ACHN (cell line): ENCODE results near the gene P2RY14.
"Not testable (repeated sequence)": the region's sequence is repeated elsewhere in the genome, so short reads cannot be mapped to it uniquely, and the experiment has no call there.

Source experiments
- DNase-seq: peaks from one replicate; pipeline ENCODE4 v3.0.0-alpha.2; 2015
- in situ Hi-C: cut with HindIII; loops from 2 replicates; pipeline ENCODE4 v1.10.0; 2017; ENCODE audit warnings: low sequenced_read_pairs, low pct_ligation_motif_present, low pct_unique_long_range_greater_than_20kb

The P2RY14 gene

DNA sequence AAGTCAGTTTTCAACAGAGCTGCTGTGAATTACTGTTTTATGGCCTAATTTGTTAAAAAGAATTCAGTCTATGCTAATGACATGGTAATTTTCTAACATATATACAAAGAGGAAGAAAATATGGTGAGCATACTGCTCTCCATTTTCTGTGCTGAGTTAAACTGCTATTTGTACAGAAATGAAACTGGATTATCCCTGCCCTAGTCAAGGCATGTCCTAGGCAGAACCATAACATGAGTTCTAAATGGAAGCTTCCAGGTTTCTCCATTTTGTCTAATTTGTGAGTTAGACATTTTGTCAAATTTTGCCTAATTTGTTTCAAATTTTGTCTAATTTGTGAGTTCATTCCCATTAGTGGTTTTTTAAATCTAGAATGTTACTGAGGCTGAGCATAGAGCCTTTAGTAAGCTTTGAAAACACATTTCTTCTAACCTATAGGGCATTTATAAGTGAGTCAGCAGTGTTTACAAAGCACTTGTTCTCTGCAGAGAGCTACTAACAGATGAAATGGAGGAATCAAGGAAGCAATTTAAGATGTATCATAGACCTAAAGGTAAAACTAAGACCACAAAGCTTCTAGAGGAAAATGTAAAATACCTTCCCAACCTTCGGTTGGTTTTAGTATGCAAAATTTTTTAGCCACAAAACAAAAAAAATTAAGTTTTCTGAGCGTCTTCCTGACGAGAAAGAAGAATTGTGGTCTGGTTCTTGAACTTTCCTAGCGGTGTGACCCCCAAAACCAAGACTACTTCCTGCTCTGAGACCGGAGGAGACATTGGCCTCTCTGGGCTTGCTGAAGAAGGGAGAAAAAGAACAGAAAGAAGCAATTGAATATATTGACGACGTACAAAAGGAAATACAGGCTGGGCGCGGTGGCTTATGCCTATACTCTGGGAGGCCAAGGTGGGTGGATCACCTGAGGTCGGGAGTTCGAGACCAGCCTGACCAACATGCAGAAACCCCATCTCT is 9.8 kb downstream of the P2RY14 start:
- in situ Hi-C loops = no loop called here
- no peak for DNase-seq

- DNase-seq = no peak
- in situ Hi-C loops = no loop called here
Measured at GRCh38 chr3:151267066-151267465, 11.3 kb downstream of the P2RY14 start.

DNA sequence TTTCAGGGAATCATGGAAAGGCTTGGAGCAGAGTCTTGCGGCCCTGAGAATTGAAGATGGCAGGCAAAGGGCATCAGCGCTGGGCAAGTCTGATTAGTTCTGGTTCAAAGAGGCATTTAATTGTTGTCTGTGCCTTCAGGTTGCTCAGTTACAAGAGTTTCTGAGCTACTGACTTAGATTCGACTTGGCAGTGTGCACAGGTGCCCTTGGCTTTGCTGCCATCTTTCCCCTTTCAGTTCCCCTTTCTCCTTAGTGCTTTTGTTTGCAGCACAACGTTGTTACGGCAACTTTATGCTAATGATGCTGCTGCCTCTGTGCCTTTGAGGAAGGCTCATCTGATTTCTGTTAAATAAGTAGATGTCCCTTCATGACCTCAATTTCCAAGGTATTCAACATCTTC is 12.5 kb downstream of the P2RY14 start:
- in situ Hi-C loops = no loop called here
- DNase-seq = no peak

DNA sequence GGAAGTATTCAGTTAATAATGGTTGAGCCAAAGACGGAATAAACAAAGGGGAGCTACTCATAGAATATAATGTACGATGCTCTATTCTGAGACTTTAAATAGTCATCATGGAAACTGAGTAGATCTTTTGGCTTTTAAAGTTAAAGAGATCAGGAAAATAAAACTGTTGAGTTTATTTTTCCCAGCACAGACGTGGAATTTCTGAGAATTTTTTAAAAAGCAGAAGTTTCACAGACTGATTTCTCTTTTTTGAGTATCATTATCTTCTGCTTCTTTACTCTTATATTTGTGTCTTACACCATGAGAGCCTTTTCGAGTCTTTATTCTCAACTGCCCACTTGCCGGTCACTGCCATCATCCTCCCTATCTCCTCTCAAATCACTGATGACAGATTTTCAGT is 13.2 kb downstream of the P2RY14 start:
- DNase-seq = no peak
- in situ Hi-C loops = no loop called here

DNA sequence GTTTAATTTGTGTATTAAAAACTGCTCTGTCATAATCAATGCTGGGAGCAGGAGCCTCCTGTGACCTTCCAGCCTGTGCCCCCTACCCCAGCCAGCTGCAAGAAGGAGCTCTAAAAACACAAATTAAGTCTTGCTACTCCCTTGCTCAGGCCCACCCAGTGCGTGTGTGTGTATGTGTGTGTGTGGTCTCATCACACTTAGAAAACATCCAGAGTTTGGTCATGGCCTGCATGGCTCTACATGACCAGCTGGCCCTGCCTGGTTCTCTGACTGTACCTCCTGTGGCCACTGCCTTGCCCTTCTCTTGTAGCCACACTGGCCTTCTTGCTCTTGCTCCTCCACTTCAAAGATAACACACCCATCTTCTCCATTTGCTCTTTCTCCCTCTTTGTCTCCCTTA is 13.7 kb downstream of the P2RY14 start:
- in situ Hi-C loops = no loop called here
- no peak for DNase-seq

DNA sequence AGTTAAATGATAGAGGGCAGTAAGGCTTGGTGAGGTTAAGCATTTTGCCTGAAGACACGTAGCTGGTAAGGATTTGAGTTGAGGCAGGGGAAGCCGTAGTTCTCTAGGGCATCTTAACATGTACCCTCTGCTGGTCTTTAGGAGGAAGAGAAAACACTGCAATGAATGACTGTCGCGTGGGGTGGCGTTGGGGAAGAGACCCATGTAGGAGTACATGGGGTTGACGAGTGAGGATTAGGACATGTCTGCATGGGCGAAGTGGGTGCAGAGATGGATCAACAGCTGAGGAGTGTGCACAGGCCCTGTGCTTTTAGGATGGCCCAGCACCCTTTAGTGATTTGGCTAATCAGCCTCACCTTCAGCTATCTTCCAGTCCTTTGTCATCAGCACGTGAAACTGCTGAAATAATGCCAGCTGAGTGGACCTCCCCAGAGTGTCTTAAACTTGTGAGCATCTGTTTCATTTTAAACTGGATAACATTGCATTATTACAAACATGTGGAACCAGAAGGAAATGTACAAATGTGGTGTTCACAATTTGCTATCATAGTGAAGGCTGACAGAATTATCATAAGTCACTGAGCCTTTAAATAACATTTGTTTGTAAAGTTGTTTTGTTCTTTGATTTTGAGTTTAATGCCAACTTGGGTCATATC is 15.3 kb downstream of the P2RY14 start:
- no peak for DNase-seq
- in situ Hi-C loops = no loop called here

DNA sequence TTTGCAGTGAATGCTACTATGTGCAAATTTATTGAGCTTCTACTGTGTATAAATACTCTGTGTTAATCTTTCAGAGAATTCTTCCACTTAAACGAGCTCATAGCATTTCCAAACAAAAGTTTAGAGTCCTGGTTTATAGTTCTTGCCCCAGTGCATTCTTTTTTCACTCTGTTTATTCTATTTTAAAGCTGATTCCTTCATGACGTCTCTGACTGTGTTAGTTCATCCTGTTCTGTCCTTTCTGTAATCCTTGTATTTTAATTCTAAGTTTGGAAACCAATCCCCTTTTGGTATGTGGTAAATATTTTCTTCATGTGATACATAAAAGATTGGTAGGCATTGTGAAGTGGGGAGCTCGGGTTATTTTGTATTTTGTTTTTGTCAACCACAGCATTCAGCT is 18.7 kb downstream of the P2RY14 start:
- no peak for DNase-seq

DNA sequence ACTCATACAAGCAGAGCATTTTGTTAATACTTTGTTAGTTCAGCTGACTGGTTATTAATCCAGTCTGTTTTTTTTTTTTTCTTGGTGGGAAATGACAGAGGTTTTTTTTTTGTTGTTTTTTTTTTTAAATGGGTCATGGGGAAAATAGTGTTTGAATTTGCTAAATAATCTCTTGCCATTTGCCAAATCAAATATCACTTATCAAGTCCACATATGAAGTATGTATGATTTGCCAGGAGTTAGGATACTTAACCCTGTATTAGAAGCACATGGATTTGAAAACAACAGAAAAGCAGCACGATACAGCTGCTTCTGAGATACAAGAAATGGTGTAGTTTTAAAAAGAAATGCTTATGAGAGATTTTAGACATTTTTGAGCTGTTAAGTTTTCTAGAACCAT is 21.6 kb downstream of the P2RY14 start:
- in situ Hi-C loops = no loop called here
- no peak for DNase-seq

More for the DNA sequence above, 18.7 kb downstream of the P2RY14 start:
- in situ Hi-C loops = no loop called here

DNA sequence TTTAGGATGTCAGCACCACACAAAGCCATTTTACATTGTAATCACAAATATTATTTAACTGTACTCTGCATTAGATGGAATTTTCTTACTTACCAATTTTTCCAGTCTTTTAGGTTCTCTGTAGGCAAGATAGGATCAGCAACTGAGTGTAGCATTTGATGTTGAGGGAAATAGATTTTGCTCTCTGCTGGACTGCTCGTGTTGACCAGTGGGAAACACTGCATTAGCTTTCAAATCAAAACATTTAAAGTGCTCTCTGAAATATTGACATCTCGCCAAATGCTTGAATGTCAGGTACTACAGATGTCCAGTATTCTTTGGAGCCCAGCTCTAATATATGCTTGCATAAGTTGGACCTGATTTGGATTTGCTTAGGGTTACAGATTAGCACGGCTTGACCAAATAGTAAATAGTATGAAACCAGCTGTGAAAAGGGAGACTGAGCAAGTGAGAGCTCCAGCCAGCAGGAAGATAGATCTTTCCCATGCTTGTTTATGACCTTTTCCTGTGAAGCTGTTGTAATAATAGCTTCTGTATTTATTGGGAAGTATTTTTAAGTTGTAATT is 29.5 kb downstream of the P2RY14 start:
- no peak for DNase-seq
- in situ Hi-C loops = no loop called here

DNA sequence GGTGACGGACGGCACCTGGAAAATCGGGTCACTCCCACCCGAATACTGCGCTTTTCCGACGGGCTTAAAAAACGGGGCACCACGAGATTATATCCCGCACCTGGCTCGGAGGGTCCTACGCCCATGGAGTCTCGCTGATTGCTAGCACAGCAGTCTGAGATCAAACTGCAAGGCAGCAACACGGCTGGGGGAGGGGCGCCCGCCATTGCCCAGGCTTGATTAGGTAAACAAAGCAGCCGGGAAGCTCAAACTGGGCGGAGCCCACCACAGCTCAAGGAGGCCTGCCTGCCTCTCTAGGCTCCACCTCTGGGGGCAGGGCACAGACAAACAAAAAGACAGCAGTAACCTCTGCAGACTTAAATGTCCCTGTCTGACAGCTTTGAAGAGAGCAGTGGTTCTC is 36.3 kb downstream of the P2RY14 start:
- in situ Hi-C loops, DNase-seq: not testable (repeated sequence)

- DNase-seq = no peak
- in situ Hi-C loops = no loop called here
Measured at GRCh38 chr3:151236736-151237135, 41.6 kb downstream of the P2RY14 start.

- in situ Hi-C loops = no loop called here
- no peak for DNase-seq
Measured at GRCh38 chr3:151236316-151236715, 42.0 kb downstream of the P2RY14 start.

DNA sequence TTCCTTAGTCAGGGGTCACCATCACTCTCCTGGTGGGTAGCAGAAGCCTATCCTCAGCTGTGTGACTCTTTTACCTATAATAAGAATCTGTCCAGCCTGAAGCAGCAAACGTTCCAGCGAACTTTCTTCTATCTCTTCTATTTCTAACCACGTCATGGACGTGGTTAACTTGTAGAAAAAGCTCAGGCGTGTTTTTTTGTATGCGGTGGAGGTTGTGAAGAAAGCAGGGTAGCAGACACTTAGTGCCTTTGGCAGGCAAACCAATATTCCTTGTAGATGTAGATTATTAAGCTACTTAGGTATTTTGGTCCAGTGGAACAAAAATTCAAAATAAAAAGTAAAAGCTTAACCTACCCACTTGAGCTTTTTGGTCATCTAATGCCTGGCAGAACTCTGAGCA is 43.5 kb downstream of the P2RY14 start:
- no peak for DNase-seq
- in situ Hi-C loops = no loop called here

DNA sequence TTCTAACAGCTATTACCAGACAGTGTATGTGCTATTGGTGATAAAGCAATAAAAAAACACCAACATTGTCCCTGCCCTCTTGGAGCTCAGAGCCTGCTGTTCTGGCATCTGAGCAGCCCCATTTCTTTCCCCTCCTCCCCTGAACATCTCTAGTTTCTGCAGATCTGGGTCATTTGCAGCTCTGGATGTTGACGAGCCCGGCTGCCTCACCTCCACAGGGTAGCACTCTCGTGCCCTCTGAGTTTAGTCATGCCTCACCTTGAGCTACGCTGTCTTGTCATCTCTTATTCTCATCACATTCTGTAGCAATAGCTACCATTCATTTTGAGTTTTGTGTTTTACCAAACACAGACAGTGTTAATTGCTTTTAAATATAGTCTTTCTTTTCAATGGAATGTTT is 45.4 kb downstream of the P2RY14 start:
- in situ Hi-C loops = no loop called here

DNA sequence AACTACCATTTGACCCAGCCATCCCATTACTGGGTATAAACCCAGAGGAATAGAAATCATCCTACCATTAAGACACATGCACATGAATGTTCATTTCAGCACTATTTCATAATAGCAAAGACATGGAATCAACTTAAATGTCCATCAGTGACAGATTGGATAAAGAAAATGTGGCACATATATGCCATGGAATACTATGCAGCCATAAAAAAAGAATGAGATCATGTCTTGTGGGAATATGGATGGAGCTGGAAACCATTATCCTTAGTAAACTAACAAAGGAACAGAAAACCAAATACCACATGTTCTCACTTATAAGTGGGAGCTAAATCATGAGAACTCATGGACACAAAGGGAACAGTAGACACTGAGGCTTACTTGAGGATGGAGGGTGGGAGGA is 45.9 kb downstream of the P2RY14 start:
- DNase-seq, in situ Hi-C loops: not testable (repeated sequence)

More for the DNA sequence above, 45.4 kb downstream of the P2RY14 start:
- DNase-seq = no peak

DNA sequence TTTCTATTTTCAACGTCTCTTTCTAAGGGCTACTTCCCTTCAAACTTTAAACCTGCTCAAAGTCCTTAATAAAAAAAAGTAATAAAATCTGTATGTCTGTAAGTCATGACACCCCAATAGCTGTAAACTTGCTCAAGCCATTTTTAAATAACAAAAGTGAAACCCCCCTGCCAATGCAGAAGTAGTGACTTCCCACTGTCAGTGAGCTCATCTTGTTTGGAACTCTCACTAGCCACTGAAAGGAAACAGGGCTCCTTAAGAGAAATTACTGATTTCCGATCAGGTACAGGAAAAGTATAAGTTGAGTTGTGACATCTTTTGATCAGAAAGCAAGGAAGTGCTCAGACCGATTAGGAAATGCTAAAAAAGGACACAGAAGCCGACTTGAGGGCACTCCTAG is 47.7 kb downstream of the P2RY14 start:
- DNase-seq = no peak
- in situ Hi-C loops = no loop called here

GRCh38 chr3:151228666-151229040 is 49.7 kb downstream of the P2RY14 start:
- in situ Hi-C loops = no loop called here
- peak; percentile 18 for DNase-seq

DNA sequence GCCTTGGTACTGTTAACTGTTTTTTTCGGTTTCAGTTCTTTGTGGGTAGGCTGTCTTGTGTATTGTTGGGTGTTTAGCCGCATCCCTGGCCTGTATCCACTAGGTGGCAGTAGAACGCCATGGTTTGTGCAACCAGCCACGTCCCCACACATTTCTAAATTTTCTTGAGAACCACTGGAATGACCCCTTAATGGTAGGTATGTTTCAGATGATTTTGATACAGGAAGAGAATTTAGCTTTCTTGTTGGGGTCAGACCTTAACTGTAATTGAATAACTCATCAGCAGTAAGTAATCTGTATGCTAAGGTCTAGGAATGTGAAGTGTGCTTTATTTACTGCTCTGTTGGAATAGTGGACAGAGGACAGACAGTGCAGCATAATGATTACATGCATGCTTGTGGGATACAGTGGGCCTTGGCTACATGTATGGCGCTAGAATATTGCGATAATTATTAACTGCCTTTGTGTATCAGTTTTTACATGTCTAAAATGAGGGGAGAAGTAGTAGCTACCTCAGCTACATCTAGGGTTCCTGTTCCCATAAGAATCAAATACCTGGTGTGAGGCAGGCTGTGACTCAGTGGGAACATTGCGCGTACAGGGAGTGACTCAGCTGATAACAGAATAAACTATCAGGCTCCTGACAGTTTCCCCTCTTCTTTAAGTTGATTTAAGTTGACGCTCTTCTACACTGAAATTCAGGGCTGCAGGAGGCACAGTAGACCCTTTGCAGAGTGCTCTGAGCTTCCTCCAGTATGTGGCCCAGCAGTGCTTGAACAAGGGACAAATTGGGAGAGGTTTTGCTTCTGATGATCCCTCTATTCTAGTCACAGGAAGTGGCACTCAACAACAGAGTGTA is 50.3 kb downstream of the P2RY14 start:
- in situ Hi-C loops = no loop called here
- DNase-seq = peak; percentile 66
